ENCODE results near the gene HDHD2. TPM values are rescaled to one million over a fixed set of nuclear protein-coding genes. Genes with fewer than 3 reads are reported as not detected.
A peak's percentile ranks its signal among the peaks of the same experiment; 100 is the strongest.

The HDHD2 gene
- polyA plus RNA-seq, 1 experiment = 10.4 TPM

DNA sequence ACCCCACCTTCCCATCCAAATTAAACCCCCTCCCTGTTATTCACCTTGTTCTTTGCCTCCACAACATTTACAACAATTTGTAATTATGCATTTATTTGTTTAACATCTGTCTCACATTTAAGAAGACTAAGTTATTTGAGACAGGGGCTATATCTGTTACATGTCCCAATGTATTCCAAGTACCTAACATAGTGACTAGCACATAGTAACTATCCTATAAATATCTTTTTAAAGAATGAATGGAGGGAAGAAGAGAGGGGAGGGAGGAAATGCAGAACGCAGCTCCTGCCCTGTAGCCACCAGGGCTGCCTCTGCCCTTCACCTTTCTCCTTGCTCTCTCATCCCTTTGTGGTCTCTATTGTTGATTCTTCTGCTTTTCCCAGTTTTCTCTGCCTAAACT lies 40.6 kb downstream of the HDHD2 start:
- POLR2A ChIA-PET = no interaction called here
- CTCF ChIA-PET = interaction anchor here (1.0 to 1.9 kb wide), 2 partner anchors 9 to 10 kb away, joined by 5 to 6 read pairs; no protein-coding TSS in a partner anchor
- no peak overlapping the region for H3K4me3 ChIP-seq (ENCODE audit: low read depth, low read length)
- H3K36me3 ChIP-seq (ENCODE audit: control insufficient read depth, insufficient read depth, low read length) = peaks cover 9% of the 10 kb centered on the region
- H3K27me3 ChIP-seq (ENCODE audit: control insufficient read depth, insufficient read depth, low read length) = no peaks in the 10 kb centered on the region
- no peak for DNase-seq (ENCODE audit: low read depth)
- TF ChIP-seq CTCF (IDR thresholded peaks at IDR 0.05; ENCODE audit: insufficient read depth, low read depth, low read length) = no peak

DNA sequence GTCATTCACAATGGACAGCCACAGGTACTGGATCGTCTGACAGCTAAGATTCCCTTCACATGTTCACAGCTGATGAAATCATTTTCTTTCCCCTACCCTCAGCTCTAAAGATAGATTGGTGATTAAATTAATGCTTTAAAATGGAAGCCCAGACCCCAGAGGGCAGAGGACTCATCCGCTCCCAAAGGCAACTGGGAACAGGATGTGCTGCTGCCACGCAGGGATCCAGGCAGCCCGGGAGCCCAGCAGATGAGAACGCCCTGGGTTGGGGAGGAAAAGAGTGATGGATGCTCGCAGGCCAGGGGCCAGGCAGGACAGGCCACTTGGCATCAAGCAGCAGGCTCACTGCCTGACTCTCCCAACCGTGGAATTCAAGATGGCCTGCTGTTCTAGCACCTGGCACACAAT lies 41.3 kb downstream of the HDHD2 start:
- CTCF ChIA-PET = no interaction called here
- TF ChIP-seq CTCF (IDR thresholded peaks at IDR 0.05; ENCODE audit: insufficient read depth, low read depth, low read length) = no peak
- Histone ChIP-seq H3K36me3 (ENCODE audit: control insufficient read depth, insufficient read depth, low read length) (peaks cover 9% of the 10 kb centered on the region), H3K4me3 (ENCODE audit: low read depth, low read length) (no peak overlapping the region), H3K27me3 (ENCODE audit: control insufficient read depth, insufficient read depth, low read length) (no peaks in the 10 kb centered on the region)
- DNase-seq (ENCODE audit: low read depth) = no peak
- POLR2A ChIA-PET = no interaction called here

DNA sequence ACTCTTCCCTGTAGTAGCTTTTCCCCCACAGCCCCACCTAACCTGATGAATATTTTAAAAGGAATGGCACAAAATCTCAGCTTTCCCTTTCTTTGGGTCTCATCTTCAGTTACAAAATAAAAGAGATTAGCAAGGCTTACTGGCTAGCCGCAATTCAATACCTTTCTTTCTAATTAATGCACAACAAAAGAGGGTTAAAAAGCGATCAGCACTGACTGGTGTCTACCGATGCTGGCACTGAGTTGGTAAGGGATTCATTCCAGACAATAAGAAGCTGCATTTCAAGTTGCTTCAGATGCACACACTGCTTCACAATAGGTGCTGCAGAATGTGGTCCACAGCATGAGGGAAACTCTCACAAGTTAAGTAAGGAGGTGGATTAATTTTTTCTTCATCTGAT lies 41.9 kb downstream of the HDHD2 start:
- no peak for TF ChIP-seq CTCF (IDR thresholded peaks at IDR 0.05; ENCODE audit: insufficient read depth, low read depth, low read length)
- Histone ChIP-seq H3K27me3 (ENCODE audit: control insufficient read depth, insufficient read depth, low read length) (no peaks in the 10 kb centered on the region), H3K36me3 (ENCODE audit: control insufficient read depth, insufficient read depth, low read length) (peaks cover 9% of the 10 kb centered on the region), H3K4me3 (ENCODE audit: low read depth, low read length) (no peak overlapping the region)
- DNase-seq (ENCODE audit: low read depth) = no peak
- CTCF ChIA-PET = no interaction called here
- POLR2A ChIA-PET = no interaction called here

GRCh38 chr18:47100212-47100831 lies 50.0 kb downstream of the HDHD2 start:
- H3K27me3 ChIP-seq (ENCODE audit: control insufficient read depth, insufficient read depth, low read length) = no peaks in the 10 kb centered on the region
- no peaks in the 10 kb centered on the region for H3K36me3 ChIP-seq (ENCODE audit: control insufficient read depth, insufficient read depth, low read length)
- TF ChIP-seq CTCF (IDR thresholded peaks at IDR 0.05; ENCODE audit: insufficient read depth, low read depth, low read length) = peak; percentile 77
- no peak for DNase-seq (ENCODE audit: low read depth)
- no peak overlapping the region for H3K4me3 ChIP-seq (ENCODE audit: low read depth, low read length)
- ChIA-PET POLR2A (no interaction called here), CTCF (interaction anchor here (0.6 to 3.4 kb wide), 11 partner anchors 10 to 1070 kb away, joined by 3 to 55 read pairs (median 4); no protein-coding TSS in a partner anchor)

DNA sequence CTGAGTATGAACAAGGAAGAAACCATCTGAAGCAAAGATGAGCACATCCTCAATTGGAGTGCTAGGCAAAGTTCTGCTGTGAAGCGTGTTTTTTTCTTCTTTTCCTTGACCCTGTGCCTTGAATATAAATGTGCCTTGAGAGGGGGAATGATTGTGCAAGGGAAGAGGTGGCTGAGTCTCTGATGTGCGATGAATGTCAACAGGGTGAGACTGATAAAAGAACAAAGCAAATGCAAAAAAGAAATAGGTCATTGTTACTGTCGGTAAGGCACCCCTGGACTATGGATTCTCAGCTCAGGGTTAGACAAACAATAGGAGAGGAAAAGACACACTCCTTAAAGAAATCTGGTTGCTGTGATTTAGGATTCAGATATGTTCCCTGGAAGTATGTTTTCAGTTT lies 54.5 kb downstream of the HDHD2 start:
- Histone ChIP-seq H3K27me3 (ENCODE audit: control insufficient read depth, insufficient read depth, low read length) (no peaks in the 10 kb centered on the region), H3K36me3 (ENCODE audit: control insufficient read depth, insufficient read depth, low read length) (no peaks in the 10 kb centered on the region), H3K4me3 (ENCODE audit: low read depth, low read length) (no peak overlapping the region)
- ChIA-PET CTCF (interaction anchor here (1.0 to 1.4 kb wide), 2 partner anchors 109 to 653 kb away, joined by 4 to 6 read pairs; no protein-coding TSS in a partner anchor), POLR2A (no interaction called here)
- no peak for TF ChIP-seq CTCF (IDR thresholded peaks at IDR 0.05; ENCODE audit: insufficient read depth, low read depth, low read length)
- DNase-seq (ENCODE audit: low read depth) = no peak

Measured in BJ (cell line).